ENCODE results near the gene GALT.

The GALT gene

DNA sequence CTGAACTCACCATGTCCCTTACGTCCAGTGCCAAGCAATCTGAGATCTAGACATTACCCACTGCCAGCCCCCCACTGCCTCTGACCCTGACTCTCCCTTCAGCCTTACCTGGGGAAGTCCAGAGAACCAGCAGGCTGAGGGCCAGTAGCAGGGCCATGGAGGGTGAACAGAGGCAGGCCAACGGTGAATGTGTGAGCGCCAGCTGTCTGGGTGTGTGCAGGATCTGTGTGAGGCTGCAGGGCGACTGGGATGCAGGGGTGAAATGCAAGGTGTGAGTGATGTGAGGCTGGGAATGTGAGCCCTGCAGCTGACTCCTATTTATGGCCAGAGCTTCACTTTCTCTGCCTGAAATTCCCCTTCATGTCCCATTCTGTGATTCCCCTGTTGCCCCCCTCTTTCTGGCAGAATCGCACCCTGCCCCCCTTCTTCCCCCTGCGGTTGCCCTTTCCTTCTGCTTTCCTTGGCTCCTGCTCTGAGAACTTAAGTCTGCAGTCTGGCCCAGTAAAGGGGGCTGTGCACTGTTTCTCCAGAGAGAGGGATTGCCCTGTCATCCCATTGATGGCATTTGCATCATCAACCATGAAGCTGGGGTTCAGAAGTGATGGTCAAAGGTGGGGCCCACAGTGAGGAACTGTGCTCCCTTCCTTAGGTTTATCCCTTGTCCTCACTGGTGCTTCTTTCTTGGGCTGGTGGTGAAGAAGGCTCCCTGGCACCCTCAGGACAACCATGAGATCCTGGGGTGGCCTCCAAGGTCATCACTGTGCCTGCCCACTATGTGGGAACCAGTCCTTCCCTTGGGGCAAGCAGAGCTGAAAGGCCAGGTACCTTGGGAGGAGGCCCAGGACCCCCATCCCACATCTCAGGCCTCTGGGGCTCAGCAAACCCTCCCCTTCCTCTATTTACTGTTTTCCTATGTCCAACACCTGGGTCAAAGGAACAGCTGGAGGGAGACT lies 44.8 kb downstream of the GALT start, which contains the start of gene CCL19:
CCL19 (minus strand) TSS at position 294 of the 953 bp plus-strand sequence; CDS start at position 157, 137 bp downstream.
- TF ChIP-seq POLR2A (IDR thresholded peaks at IDR 0.05; ENCODE audit: low read depth, low read length), result no peak
- DNase-seq (ENCODE audit: insufficient read length, low spot score) (no peak), FAIRE-seq (no peak)

- TF ChIP-seq POLR2A (IDR thresholded peaks at IDR 0.05; ENCODE audit: low read depth, low read length), result no peak
- DNase-seq (ENCODE audit: insufficient read length, low spot score), result no peak
- no peak for FAIRE-seq
Measured at GRCh38 chr9:34691936-34692315, 45.5 kb downstream of the GALT start.

GRCh38 chr9:34693560-34693959 lies 47.1 kb downstream of the GALT start:
- no peak for FAIRE-seq
- DNase-seq (ENCODE audit: insufficient read length, low spot score), result no peak
- no peak for TF ChIP-seq POLR2A (IDR thresholded peaks at IDR 0.05; ENCODE audit: low read depth, low read length)

DNA sequence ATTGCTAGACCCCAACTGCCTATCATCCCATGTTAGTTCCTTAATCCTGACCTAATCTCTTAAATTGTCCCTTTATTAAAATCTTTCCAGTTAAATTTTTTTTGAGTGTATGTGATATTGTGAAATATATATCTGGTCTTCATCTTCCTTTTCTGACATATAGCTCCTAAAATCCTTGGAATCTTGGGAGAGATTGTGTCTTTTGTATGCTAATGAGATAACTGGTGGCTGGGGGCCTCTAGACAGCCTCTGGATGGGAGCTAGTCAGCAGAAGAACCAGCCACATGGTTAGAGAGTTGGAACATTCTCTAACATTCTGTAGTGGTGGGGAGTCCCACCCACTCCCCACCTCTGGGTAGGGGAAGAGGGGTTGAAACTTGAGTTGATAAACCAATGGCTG lies 48.3 kb downstream of the GALT start:
- FAIRE-seq (no peak), DNase-seq (ENCODE audit: insufficient read length, low spot score) (no peak)
- no peak for TF ChIP-seq POLR2A (IDR thresholded peaks at IDR 0.05; ENCODE audit: low read depth, low read length)
